Stimulated activated CD4-positive, alpha-beta T cell treated with anti-CD3 and anti-CD28 coated beads, Interleukin-4, amount 100 ng/mL, for 4 hours (primary cell): ENCODE data around the gene TFAP2E.

ENCODE experiments used
- DNase-seq, 2 experiments: peaks; one replicate each; pipeline ENCODE4 v3.0.0-alpha.2; 2020

The TFAP2E gene

DNA sequence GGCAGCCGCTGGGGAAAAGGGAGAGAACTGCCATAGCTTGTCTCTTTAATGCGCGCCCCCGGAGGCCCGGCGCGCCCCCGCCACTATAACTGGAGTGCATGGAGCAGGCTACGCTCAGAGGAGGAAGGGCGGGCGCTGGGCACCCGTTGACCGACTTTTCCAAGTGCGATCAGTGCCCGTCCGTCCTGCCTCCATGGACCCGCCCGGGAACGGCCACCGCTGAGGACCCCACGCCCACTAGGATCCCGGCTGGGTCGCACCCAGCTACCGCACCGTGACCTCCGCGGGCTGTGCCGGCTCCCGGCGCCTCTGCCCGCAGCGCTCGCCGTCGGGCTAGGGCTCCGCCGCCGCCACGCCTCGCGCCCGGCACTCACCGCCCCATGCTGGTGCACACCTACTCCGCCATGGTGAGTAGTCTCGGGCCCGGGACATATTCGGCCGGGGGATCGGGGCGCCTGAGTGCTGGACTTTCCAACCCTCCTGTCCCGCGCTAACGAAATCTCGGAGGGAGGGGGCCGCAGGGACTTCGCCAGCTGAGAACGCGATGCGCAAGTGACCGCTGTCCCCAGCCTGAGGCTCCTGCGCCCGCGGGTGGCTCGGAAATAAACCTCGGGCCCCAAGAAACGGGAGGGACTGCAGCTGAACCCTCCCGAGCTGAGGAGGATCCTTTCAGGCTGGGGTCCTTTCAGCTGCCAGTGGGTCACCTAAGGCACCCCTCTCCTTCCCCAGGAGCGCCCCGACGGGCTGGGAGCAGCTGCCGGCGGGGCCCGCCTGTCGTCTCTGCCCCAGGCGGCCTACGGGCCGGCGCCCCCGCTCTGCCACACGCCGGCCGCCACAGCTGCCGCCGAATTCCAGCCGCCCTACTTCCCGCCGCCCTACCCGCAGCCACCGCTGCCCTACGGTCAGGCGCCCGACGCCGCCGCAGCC, at the start of gene TFAP2E:
Gene TFAP2E, plus strand, starts transcription at position 117 of the 927 bp plus-strand sequence. Its CDS starts 264 bp downstream, at position 381.
- no peak for DNase-seq

- no peak for DNase-seq
Measured at GRCh38 chr1:35524106-35524505, 49.0 kb upstream of the TFAP2E start.

- no peak for DNase-seq
Measured at GRCh38 chr1:35530168-35530567, 42.9 kb upstream of the TFAP2E start.

DNA sequence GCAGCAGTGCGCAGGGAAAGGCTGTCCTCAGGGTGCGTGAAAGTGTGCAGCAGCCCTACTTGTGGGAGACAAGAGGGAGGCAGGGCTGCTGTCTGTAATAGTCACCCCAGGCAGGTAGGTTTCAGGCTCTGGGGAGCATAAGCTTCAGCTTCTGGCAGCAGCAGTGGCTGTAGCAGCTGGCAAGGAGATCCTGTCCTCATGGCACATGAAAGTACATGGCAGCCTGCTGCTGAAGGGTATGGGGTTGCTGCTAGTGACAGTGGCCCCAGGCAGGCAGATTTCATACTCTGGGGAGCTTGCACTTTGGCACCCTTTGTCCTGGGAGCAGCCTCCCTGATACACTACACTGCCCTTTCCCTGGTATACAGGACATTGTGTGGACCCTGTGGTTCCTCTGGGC, 42.2 kb upstream of the TFAP2E start:
- no peak for DNase-seq

DNA sequence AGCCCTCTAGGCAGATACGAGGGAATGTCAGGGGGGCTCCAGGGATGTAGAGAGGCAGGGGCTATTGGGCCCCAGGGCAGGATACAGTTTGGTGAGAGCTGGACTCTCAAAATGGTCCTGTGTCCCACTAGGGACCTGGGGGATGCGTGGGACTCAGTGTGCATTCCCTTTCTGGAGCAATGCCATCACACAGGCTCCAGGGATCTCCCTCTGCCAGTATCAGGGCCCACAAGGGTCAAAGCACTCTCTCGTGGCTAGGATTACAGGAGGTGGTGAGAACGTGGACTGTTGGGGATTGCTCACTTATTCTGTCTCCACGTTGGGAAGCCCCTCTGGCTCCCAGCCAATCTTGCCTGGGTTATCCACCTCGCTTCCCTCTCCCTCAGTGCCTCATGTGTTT, 41.7 kb upstream of the TFAP2E start:
- DNase-seq, result no peak

- no peak for DNase-seq
Measured at GRCh38 chr1:35532497-35533223, 40.5 kb upstream of the TFAP2E start.

- DNase-seq, result no peak
Measured at GRCh38 chr1:35533586-35533985, 39.5 kb upstream of the TFAP2E start.

GRCh38 chr1:35535243-35535642, 37.9 kb upstream of the TFAP2E start:
- DNase-seq, result no peak

- DNase-seq, result peak in 1 of 2 experiments; percentile 39
Measured at GRCh38 chr1:35536556-35537162, 36.5 kb upstream of the TFAP2E start.

- no peak for DNase-seq
Measured at GRCh38 chr1:35537806-35538205, 35.3 kb upstream of the TFAP2E start.

GRCh38 chr1:35539073-35539823, 33.9 kb upstream of the TFAP2E start:
- no peak for DNase-seq

GRCh38 chr1:35539824-35540261, 33.3 kb upstream of the TFAP2E start:
- no peak for DNase-seq

- peak in 1 of 2 experiments; percentile 51 for DNase-seq
Measured at GRCh38 chr1:35544976-35545375, 28.1 kb upstream of the TFAP2E start.

DNA sequence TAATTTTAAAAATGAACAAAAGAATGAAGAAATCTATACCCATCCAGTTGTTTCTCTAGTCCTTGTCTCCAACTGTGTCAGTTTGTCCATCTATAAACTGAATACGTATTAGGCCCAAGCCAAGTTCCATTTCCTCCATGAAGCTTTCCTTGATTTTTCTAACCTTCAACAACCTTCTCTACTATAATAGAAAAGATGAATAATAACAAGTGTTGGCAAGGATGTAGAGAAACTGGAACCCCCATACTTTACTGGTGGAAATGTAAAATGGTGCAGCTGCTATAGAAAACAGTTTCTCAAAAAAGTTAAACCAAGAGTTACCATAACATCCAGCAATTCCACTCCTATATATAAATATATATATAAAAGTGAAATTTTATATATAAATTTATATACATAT, 26.5 kb upstream of the TFAP2E start:
- DNase-seq, result no peak

- DNase-seq, result no peak
Measured at GRCh38 chr1:35553851-35554250, 19.3 kb upstream of the TFAP2E start.

- DNase-seq, result no peak
Measured at GRCh38 chr1:35554266-35555211, 18.6 kb upstream of the TFAP2E start.

DNA sequence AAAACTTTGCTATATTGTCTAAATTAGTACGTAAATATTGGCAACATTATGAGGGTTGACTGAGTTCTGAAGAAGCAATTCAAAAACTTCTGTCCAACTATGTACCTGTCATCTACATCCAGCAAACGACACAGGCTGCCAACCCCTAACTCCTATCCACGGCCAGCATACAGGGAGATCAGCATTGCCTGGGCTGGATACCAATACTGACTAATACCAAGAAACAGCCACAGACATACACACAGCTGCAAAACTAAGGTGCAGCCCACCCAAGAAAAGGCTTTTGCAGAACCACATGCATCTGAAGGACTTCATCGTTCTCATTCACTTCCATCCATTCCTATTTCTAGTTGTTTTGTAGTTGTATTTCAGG, 17.9 kb upstream of the TFAP2E start:
- no peak for DNase-seq

DNA sequence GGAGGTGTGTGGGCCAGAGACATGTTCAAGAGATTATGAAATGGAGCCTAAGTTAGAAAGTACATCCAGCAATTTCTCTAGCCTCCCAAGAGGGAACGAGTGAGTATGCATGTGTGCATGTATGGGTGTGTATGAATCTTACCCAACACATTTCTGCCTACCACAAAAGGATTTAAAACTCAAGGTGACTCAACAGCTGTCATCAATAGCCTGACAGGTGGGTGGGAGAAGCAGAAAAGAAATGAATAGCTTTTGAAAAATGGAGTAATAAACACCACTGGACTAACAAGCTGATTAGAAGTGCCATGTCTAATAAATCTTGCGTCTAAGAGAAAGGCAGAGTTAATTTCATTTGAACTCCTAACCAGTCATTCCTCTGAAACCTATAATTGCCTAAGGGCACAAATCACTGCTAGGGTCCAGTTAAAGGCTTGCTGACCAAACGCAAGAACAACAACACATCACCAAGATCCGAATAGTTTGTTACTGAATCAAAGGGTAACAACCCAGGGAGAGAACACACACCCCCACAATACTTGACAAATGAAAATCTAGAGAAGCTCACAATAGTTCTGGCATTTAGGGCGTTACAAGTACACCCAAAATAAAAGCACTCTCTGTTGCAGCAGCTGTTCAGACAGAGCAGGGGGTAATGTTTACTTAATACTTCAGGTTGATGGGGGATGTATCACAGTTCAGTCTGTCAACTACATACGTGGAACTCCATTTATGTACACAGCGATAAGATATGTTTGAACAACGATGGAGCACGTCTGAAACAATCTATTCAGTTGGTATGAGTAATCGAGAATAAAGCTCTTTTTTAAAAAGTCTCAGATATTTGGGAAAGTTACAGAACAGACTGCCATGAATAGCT, 17.3 kb upstream of the TFAP2E start:
- DNase-seq, result no peak

- no peak for DNase-seq
Measured at GRCh38 chr1:35556484-35557117, 16.5 kb upstream of the TFAP2E start.

DNA sequence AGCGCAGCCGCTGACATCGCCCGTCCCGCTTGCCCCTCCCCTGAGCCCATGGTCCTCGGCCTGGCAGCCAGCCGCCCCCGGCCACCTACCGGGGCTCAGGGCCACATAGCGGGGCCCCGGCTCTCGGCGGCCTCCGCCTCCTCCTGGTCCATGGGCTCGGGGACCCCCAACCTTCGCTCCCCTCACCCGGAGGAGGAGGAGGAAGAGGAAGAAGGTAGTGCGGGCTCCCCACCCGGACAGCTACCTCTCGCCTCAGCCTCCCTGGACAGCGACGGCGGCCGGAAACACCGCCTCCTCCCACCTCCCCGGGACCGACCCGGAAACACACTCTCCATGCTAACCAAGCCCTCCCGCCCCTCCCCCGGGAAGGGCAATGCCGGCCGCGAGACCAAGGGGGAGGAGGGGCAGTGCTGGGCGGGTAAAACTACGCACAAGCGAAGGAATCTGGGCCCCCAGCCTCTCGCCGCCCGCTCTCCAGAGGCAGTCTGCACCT, 15.9 kb upstream of the TFAP2E start, which contains the start of gene KIAA0319L:
Gene KIAA0319L, minus strand, starts transcription at position 286 of the 493 bp plus-strand sequence. CDS start 2,912 bp downstream, outside the sequence.
- DNase-seq, result no peak
